GM12873 (cell line): Measurements from ENCODE around the gene RHOT2.

ENCODE experiments used
- CTCF ChIP-seq: IDR thresholded peaks from 2 replicates; pipeline ENCODE4 v1.5.1; 2012; ENCODE audit warnings: low read depth, mild to moderate bottlenecking, moderate library complexity, low read length, control low read depth; ENCODE audit not compliant: insufficient read depth; ENCODE audit errors: missing control alignments

Gene RHOT2

GRCh38 chr16:661184-661821 lies 6.6 kb upstream of the RHOT2 start:
- no peak for TF ChIP-seq CTCF

GRCh38 chr16:662095-662494 lies 5.8 kb upstream of the RHOT2 start:
- TF ChIP-seq CTCF, result no peak

GRCh38 chr16:662597-662996 lies 5.3 kb upstream of the RHOT2 start:
- no peak for TF ChIP-seq CTCF

GRCh38 chr16:666572-666971 lies 1.4 kb upstream of the RHOT2 start:
- TF ChIP-seq CTCF, result no peak

- TF ChIP-seq CTCF, result no peak
Measured at GRCh38 chr16:667113-667779, 686 bp upstream of the RHOT2 start.

- TF ChIP-seq CTCF, result no peak
Measured at GRCh38 chr16:668519-669171, 713 bp downstream of the RHOT2 start.

- no peak for TF ChIP-seq CTCF
Measured at GRCh38 chr16:669666-670065, 1.7 kb downstream of the RHOT2 start.
